ENCODE measurements around the gene ACOX3.

Gene ACOX3

DNA sequence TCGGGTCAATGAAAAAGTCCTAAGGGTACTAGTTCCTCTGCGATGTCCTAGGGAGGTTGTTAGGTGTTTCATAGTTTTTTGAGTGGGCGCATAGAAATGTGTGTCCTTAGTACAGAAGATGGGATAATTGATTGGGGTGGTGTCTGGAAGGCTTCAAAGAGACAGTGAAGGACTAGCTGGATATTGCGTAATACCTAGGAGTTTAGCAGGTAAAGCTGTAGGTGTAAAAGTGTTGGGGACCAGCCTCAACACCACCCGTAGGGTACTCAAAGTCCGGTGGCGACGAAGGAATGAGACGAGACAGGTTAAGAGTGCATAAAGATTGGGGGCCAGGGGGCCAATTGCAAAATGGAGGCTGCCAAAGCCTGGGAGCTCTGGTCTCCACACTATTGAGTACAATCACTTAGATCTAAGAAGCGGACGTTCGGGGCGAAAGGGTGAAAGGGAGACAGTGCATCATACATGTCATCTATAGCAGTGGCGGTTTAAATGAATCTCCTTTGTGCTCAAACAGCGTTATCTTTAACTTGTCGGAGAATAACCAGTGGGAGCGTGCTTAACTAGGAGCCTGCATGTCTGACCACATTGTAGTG, 1.1 kb upstream of the ACOX3 start:
- H2BK5ac ChIP-seq (ENCODE audit: low read length), result no peak overlapping the region
- H3K9me3 ChIP-seq (replicated peaks in 1 of 2; ENCODE audit: control insufficient read depth in 2 of 2, insufficient read depth in 1 of 2, low read depth in 1 of 2, low read length in 2 of 2), result peaks cover 0 to 3% of the 10 kb centered on the region in 2 donors
- peaks cover 0 to 11% of the 10 kb centered on the region in 2 donors for H3K36me3 ChIP-seq (replicated peaks in 1 of 2; ENCODE audit: control insufficient read depth in 2 of 2, insufficient read depth in 2 of 2, low read length in 2 of 2)
- no peak overlapping the region for H3K27ac ChIP-seq (replicated peaks; ENCODE audit: low read length)
- DNase-seq (ENCODE audit: low spot score), result no peak
- no peak overlapping the region for H2AFZ ChIP-seq (ENCODE audit: low read length)
- H3K14ac ChIP-seq (ENCODE audit: low read length), result no peak overlapping the region
- H3K9ac ChIP-seq (ENCODE audit: low read depth, low read length, poor library complexity), result no peak overlapping the region
- peak overlapping the region; percentile 84 for H3K4me2 ChIP-seq (ENCODE audit: insufficient read depth, low read length, poor library complexity, severe bottlenecking)
- no peak overlapping the region for H2BK120ac ChIP-seq (ENCODE audit: low read depth, low read length)
- H3K4me1 ChIP-seq (ENCODE audit: control insufficient read depth in 2 of 2, insufficient read depth in 1 of 2, low read depth in 1 of 2, low read length in 2 of 2), result peaks cover 10 to 18% of the 10 kb centered on the region in 2 donors
- no peak overlapping the region for H2AK5ac ChIP-seq (ENCODE audit: low read depth, low read length)
- H3K27me3 ChIP-seq (ENCODE audit: control insufficient read depth in 3 of 3, insufficient read depth in 3 of 3, low read depth in 1 of 3, low read length in 3 of 3), result no peaks in the 10 kb centered on the region
- H3K79me1 ChIP-seq (ENCODE audit: low read depth, low read length), result peaks cover 12% of the 10 kb centered on the region
- no CpG with 5 or more reads among the region's 17 CpGs for WGBS, 2 donors (ENCODE audit: extremely low coverage in 2 of 2, insufficient read length in 2 of 2, insufficient replicate concordance in 1 of 2)
- no peak overlapping the region for H3K18ac ChIP-seq (ENCODE audit: low read length)
- no peak overlapping the region for H2BK12ac ChIP-seq (ENCODE audit: low read length)
- no peak overlapping the region for H4K91ac ChIP-seq (ENCODE audit: low read depth, low read length, poor library complexity)
- no peak overlapping the region for H2BK15ac ChIP-seq (ENCODE audit: low read length)
- H3K4ac ChIP-seq (ENCODE audit: low read length), result no peak overlapping the region
- no peak overlapping the region for H3K23ac ChIP-seq (ENCODE audit: low read depth, low read length, poor library complexity)
- H3K4me3 ChIP-seq (ENCODE audit: low read length in 2 of 2), result peak overlapping the region; percentile 78 to 94
- no peak overlapping the region for H4K8ac ChIP-seq (ENCODE audit: low read depth, low read length)

DNA sequence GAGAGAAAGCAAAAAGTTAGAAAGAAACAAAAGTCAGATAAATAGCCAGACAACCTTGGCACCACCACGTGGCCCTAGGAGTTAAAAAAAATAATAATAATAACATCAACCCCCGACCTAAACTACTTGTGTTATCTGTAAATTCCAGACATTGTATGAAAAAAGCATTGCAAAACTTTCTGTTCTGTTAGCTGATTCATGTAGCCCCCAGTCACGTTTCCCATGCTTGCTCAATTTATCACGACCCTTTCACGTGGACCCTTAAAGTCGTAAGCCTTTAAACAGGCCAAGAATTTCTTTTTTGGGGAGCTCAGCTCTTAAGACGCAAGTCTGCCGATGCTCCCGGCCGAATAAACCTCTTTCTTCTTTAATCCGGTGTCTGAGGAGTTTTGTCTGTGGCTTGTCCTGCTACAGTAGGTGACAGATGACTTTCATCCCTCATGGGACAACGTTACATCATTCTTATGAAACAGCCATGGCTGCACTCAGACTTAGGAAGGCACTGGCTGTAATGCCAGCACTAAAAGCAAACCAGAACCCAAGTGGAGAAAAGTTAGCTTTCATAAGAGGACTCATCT, 520 bp downstream of the ACOX3 start:
- Histone ChIP-seq H3K36me3 (replicated peaks in 1 of 2; ENCODE audit: control insufficient read depth in 2 of 2, insufficient read depth in 2 of 2, low read length in 2 of 2) (no peaks in the 10 kb centered on the region), H3K27ac (replicated peaks; ENCODE audit: low read length) (peak overlapping the region; percentile 8), H3K4ac (ENCODE audit: low read length) (no peak overlapping the region), H2BK12ac (ENCODE audit: low read length) (no peak overlapping the region), H2BK120ac (ENCODE audit: low read depth, low read length) (no peak overlapping the region), H3K4me2 (ENCODE audit: insufficient read depth, low read length, poor library complexity, severe bottlenecking) (peak overlapping the region; percentile 84), H2BK15ac (ENCODE audit: low read length) (no peak overlapping the region), H3K18ac (ENCODE audit: low read length) (no peak overlapping the region), H3K9ac (ENCODE audit: low read depth, low read length, poor library complexity) (no peak overlapping the region), H4K91ac (ENCODE audit: low read depth, low read length, poor library complexity) (no peak overlapping the region), H3K27me3 (ENCODE audit: control insufficient read depth in 3 of 3, insufficient read depth in 3 of 3, low read depth in 1 of 3, low read length in 3 of 3) (no peaks in the 10 kb centered on the region), H2AK5ac (ENCODE audit: low read depth, low read length) (no peak overlapping the region), H3K79me1 (ENCODE audit: low read depth, low read length) (peaks cover 9% of the 10 kb centered on the region), H2BK5ac (ENCODE audit: low read length) (no peak overlapping the region), H4K8ac (ENCODE audit: low read depth, low read length) (no peak overlapping the region), H3K23ac (ENCODE audit: low read depth, low read length, poor library complexity) (no peak overlapping the region), H3K9me3 (replicated peaks in 1 of 2; ENCODE audit: control insufficient read depth in 2 of 2, insufficient read depth in 1 of 2, low read depth in 1 of 2, low read length in 2 of 2) (peaks cover 0 to 3% of the 10 kb centered on the region in 2 donors), H3K4me1 (ENCODE audit: control insufficient read depth in 2 of 2, insufficient read depth in 1 of 2, low read depth in 1 of 2, low read length in 2 of 2) (peaks cover 11 to 15% of the 10 kb centered on the region in 2 donors), H3K14ac (ENCODE audit: low read length) (no peak overlapping the region), H3K4me3 (ENCODE audit: low read length in 2 of 2) (peak overlapping the region; percentile 78 to 94), H2AFZ (ENCODE audit: low read length) (peak overlapping the region; percentile 96)
- DNase-seq (ENCODE audit: low spot score), result no peak
- no CpG with 5 or more reads among the region's 12 CpGs for WGBS, 2 donors (ENCODE audit: extremely low coverage in 2 of 2, insufficient read length in 2 of 2, insufficient replicate concordance in 1 of 2)

DNA sequence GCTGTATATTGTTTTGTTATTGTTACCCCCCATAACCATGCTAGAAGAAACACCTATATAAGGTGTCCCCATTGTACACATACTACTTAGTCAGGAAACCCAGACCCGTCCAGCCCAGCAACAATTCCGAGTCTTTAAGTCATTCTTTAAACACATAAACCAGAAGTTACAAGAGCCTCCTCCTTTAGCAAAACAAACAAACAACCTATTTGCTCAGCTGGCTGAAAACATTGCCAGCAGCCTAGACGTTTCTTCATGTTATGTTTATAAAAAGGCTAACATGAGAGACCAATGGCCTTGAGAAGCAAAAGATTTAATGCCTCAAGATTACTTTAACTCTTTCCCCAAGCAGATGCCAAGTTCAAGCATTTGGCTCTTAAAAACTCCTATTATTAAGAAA, 1.4 kb downstream of the ACOX3 start:
- Histone ChIP-seq H2AFZ (ENCODE audit: low read length) (no peak overlapping the region), H3K4me3 (ENCODE audit: low read length in 2 of 2) (no peak overlapping the region), H3K9ac (ENCODE audit: low read depth, low read length, poor library complexity) (no peak overlapping the region), H3K4me1 (ENCODE audit: control insufficient read depth in 2 of 2, insufficient read depth in 1 of 2, low read depth in 1 of 2, low read length in 2 of 2) (peaks cover 11 to 15% of the 10 kb centered on the region in 2 donors), H3K18ac (ENCODE audit: low read length) (no peak overlapping the region), H3K9me3 (replicated peaks in 1 of 2; ENCODE audit: control insufficient read depth in 2 of 2, insufficient read depth in 1 of 2, low read depth in 1 of 2, low read length in 2 of 2) (peaks cover 0 to 3% of the 10 kb centered on the region in 2 donors), H4K91ac (ENCODE audit: low read depth, low read length, poor library complexity) (no peak overlapping the region), H2BK15ac (ENCODE audit: low read length) (no peak overlapping the region), H4K8ac (ENCODE audit: low read depth, low read length) (no peak overlapping the region), H3K27me3 (ENCODE audit: control insufficient read depth in 3 of 3, insufficient read depth in 3 of 3, low read depth in 1 of 3, low read length in 3 of 3) (no peaks in the 10 kb centered on the region), H3K79me1 (ENCODE audit: low read depth, low read length) (peaks cover 9% of the 10 kb centered on the region), H3K4me2 (ENCODE audit: insufficient read depth, low read length, poor library complexity, severe bottlenecking) (no peak overlapping the region), H3K36me3 (replicated peaks in 1 of 2; ENCODE audit: control insufficient read depth in 2 of 2, insufficient read depth in 2 of 2, low read length in 2 of 2) (no peaks in the 10 kb centered on the region), H2BK120ac (ENCODE audit: low read depth, low read length) (no peak overlapping the region), H3K14ac (ENCODE audit: low read length) (no peak overlapping the region), H2BK5ac (ENCODE audit: low read length) (no peak overlapping the region), H3K27ac (replicated peaks; ENCODE audit: low read length) (no peak overlapping the region), H3K4ac (ENCODE audit: low read length) (no peak overlapping the region), H2BK12ac (ENCODE audit: low read length) (no peak overlapping the region), H3K23ac (ENCODE audit: low read depth, low read length, poor library complexity) (no peak overlapping the region), H2AK5ac (ENCODE audit: low read depth, low read length) (no peak overlapping the region)
- no CpG with 5 or more reads among the region's 3 CpGs for WGBS, 2 donors (ENCODE audit: extremely low coverage in 2 of 2, insufficient read length in 2 of 2, insufficient replicate concordance in 1 of 2)
- no peak for DNase-seq (ENCODE audit: low spot score)

- DNase-seq (ENCODE audit: low spot score), result no peak
- Histone ChIP-seq H2BK12ac (ENCODE audit: low read length) (no peak overlapping the region), H3K9me3 (replicated peaks in 1 of 2; ENCODE audit: control insufficient read depth in 2 of 2, insufficient read depth in 1 of 2, low read depth in 1 of 2, low read length in 2 of 2) (peaks cover 0 to 3% of the 10 kb centered on the region in 2 donors), H3K27ac (replicated peaks; ENCODE audit: low read length) (no peak overlapping the region), H3K4me3 (ENCODE audit: low read length in 2 of 2) (no peak overlapping the region), H3K27me3 (ENCODE audit: control insufficient read depth in 3 of 3, insufficient read depth in 3 of 3, low read depth in 1 of 3, low read length in 3 of 3) (no peaks in the 10 kb centered on the region), H3K14ac (ENCODE audit: low read length) (no peak overlapping the region), H3K4me2 (ENCODE audit: insufficient read depth, low read length, poor library complexity, severe bottlenecking) (no peak overlapping the region), H3K9ac (ENCODE audit: low read depth, low read length, poor library complexity) (no peak overlapping the region), H3K23ac (ENCODE audit: low read depth, low read length, poor library complexity) (no peak overlapping the region), H2AK5ac (ENCODE audit: low read depth, low read length) (no peak overlapping the region), H3K36me3 (replicated peaks in 1 of 2; ENCODE audit: control insufficient read depth in 2 of 2, insufficient read depth in 2 of 2, low read length in 2 of 2) (no peaks in the 10 kb centered on the region), H2BK5ac (ENCODE audit: low read length) (no peak overlapping the region), H2BK15ac (ENCODE audit: low read length) (no peak overlapping the region), H3K18ac (ENCODE audit: low read length) (no peak overlapping the region), H3K4me1 (ENCODE audit: control insufficient read depth in 2 of 2, insufficient read depth in 1 of 2, low read depth in 1 of 2, low read length in 2 of 2) (peaks cover 11 to 15% of the 10 kb centered on the region in 2 donors), H4K8ac (ENCODE audit: low read depth, low read length) (no peak overlapping the region), H2AFZ (ENCODE audit: low read length) (no peak overlapping the region), H2BK120ac (ENCODE audit: low read depth, low read length) (no peak overlapping the region), H4K91ac (ENCODE audit: low read depth, low read length, poor library complexity) (no peak overlapping the region), H3K79me1 (ENCODE audit: low read depth, low read length) (peaks cover 9% of the 10 kb centered on the region), H3K4ac (ENCODE audit: low read length) (no peak overlapping the region)
- WGBS, 2 donors (ENCODE audit: extremely low coverage in 2 of 2, insufficient read length in 2 of 2, insufficient replicate concordance in 1 of 2), result no CpG with 5 or more reads among the region's 11 CpGs
Observed at GRCh38 chr4:8438743-8439142, 1.8 kb downstream of the ACOX3 start.

All from neuronal stem cell (in vitro differentiated cells).